ENCODE measurements around the gene NEIL1.

NEIL1 gene

DNA sequence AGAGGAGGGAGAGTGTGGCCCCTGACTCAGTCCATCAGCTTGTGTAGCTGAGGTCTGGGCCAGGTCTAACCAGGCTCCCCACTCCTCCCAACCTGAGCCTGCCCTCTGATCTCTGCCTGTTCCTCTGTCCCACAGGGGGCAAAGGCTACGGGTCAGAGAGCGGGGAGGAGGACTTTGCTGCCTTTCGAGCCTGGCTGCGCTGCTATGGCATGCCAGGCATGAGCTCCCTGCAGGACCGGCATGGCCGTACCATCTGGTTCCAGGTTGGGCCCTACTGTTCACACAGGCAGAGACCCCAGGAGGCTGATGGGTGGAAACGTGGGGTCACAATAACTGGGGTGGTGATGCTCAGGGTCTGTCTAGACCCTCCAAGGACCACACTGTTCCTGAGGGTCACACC, 6.8 kb downstream of the NEIL1 start:
- Histone ChIP-seq H3K36me3 (peaks cover 54% of the 10 kb centered on the region), H3K4me3 (ENCODE audit: low read depth in 1 of 2, low read length in 1 of 2) (no peak overlapping the region)

DNA sequence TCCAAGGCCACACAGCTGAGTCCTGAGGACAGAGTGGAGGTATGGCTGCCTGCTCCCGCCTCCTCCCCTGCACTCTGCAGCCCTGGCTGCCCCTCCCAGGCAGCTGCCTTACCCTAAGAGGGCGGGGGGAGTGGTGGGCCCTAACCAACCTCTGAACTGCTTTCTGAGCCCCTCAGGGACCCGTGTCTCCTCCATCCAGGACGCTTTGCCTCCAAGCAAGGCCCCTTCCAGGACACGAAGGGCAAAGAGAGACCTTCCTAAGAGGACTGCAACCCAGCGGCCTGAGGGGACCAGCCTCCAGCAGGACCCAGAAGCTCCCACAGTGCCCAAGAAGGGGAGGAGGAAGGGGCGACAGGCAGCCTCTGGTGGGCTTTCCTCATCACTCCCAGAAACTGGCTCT, 7.6 kb downstream of the NEIL1 start:
- Histone ChIP-seq H3K9me3 (no peaks in the 10 kb centered on the region), H3K27ac (no peak overlapping the region), H3K27me3 (no peaks in the 10 kb centered on the region), H3K36me3 (peaks cover 63% of the 10 kb centered on the region), H3K4me3 (ENCODE audit: low read depth in 1 of 2, low read length in 1 of 2) (no peak overlapping the region), H3K4me1 (ENCODE audit: control insufficient read depth in 1 of 2, insufficient read depth in 1 of 2, low read depth in 1 of 2, low read length in 1 of 2) (peaks cover 15 to 16% of the 10 kb centered on the region in 2 experiments)
- TF ChIP-seq, protein P1, sequence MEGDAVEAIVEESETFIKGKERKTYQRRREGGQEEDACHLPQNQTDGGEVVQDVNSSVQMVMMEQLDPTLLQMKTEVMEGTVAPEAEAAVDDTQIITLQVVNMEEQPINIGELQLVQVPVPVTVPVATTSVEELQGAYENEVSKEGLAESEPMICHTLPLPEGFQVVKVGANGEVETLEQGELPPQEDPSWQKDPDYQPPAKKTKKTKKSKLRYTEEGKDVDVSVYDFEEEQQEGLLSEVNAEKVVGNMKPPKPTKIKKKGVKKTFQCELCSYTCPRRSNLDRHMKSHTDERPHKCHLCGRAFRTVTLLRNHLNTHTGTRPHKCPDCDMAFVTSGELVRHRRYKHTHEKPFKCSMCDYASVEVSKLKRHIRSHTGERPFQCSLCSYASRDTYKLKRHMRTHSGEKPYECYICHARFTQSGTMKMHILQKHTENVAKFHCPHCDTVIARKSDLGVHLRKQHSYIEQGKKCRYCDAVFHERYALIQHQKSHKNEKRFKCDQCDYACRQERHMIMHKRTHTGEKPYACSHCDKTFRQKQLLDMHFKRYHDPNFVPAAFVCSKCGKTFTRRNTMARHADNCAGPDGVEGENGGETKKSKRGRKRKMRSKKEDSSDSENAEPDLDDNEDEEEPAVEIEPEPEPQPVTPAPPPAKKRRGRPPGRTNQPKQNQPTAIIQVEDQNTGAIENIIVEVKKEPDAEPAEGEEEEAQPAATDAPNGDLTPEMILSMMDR (IDR thresholded peaks at IDR 0.05), result no peak

More for the DNA sequence above, 6.8 kb downstream of the NEIL1 start:
- TF ChIP-seq, protein P1 (IDR thresholded peaks at IDR 0.05), result no peak
- H3K9me3 ChIP-seq, result no peaks in the 10 kb centered on the region
- H3K27me3 ChIP-seq, result peaks cover 7% of the 10 kb centered on the region
- peaks cover 22 to 24% of the 10 kb centered on the region in 2 experiments for H3K4me1 ChIP-seq (ENCODE audit: control insufficient read depth in 1 of 2, insufficient read depth in 1 of 2, low read depth in 1 of 2, low read length in 1 of 2)
- no peak overlapping the region for H3K27ac ChIP-seq

DNA sequence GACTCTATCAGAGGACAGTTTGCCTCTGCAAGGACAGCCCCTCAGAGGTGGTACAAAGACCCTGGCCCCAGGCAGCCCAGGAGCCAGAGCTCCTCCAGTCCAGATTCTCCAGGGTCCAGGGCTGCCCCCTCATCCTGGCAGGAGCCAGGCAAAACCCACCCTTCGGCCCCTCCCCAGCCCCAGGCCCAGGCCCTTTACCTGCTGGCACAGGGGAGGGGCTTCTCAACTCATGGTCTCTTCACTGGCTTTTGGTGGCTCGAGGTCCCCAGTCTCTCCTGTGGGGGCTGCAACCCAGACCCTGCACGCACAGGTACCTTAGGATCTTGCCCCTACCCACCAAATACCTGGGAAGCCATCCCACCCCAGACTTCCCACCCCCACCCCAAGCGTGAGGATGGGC, 8.5 kb downstream of the NEIL1 start:
- Histone ChIP-seq H3K9me3 (no peaks in the 10 kb centered on the region), H3K4me1 (ENCODE audit: control insufficient read depth in 1 of 2, insufficient read depth in 1 of 2, low read depth in 1 of 2, low read length in 1 of 2) (peaks cover 6 to 7% of the 10 kb centered on the region in 2 experiments), H3K4me3 (ENCODE audit: low read depth in 1 of 2, low read length in 1 of 2) (no peak overlapping the region), H3K27me3 (no peaks in the 10 kb centered on the region), H3K36me3 (peaks cover 71% of the 10 kb centered on the region), H3K27ac (no peak overlapping the region)
- TF ChIP-seq, protein P1 (IDR thresholded peaks at IDR 0.05), result no peak

DNA sequence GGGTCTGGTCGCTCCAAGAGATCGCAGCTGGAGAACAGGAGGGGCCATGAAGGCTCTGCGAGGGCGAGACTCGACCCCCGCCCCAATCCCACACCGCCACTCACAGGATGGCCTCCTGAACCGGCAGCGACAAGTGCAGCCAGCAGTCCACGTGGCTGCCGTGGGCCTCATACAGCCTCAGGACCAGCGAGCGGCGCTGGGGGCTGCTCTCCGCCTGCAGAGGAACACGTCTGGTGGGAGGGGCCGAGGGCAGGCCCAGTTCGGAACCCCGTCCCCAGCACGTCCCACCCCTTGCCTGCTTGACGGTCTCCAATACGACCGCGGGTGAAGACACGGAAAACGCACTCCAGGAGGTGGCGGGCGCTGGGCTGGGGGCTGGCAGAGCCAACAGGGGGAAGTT, 9.2 kb downstream of the NEIL1 start:
- TF ChIP-seq, protein P1 (IDR thresholded peaks at IDR 0.05), result no peak
- H3K36me3 ChIP-seq, result peaks cover 77% of the 10 kb centered on the region
- no peak overlapping the region for H3K4me3 ChIP-seq (ENCODE audit: low read depth in 1 of 2, low read length in 1 of 2)

DNA sequence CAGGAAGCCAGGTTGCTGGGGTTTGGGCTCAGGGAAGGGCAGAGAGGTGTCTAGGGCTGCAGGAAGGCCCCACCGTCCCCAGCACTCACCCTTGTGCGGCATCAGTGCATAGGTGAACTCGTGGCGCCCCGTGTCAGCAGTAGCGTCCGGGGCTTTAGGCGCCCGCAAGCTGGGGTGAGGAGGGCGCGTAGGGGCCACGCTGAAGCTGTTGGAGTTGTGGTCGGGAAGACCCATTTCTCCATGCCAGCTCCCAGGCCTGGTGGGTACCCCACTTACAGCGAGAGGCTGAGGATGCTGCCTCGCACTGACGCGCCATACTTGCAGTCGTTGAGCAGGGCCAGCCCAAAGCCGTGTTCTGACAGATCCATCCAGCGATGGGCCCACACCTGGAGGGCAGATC, 9.7 kb downstream of the NEIL1 start:
- H3K4me3 ChIP-seq (ENCODE audit: low read depth in 1 of 2, low read length in 1 of 2), result no peak overlapping the region
- no peaks in the 10 kb centered on the region for H3K4me1 ChIP-seq (ENCODE audit: control insufficient read depth in 1 of 2, insufficient read depth in 1 of 2, low read depth in 1 of 2, low read length in 1 of 2)
- no peak overlapping the region for H3K27ac ChIP-seq
- no peaks in the 10 kb centered on the region for H3K9me3 ChIP-seq
- H3K36me3 ChIP-seq, result peaks cover 82% of the 10 kb centered on the region
- TF ChIP-seq, protein P1 (IDR thresholded peaks at IDR 0.05), result no peak
- no peaks in the 10 kb centered on the region for H3K27me3 ChIP-seq

More for the DNA sequence above, 9.2 kb downstream of the NEIL1 start:
- Histone ChIP-seq H3K9me3 (no peaks in the 10 kb centered on the region), H3K27me3 (no peaks in the 10 kb centered on the region), H3K4me1 (ENCODE audit: control insufficient read depth in 1 of 2, insufficient read depth in 1 of 2, low read depth in 1 of 2, low read length in 1 of 2) (peaks cover 0 to under 1% of the 10 kb centered on the region in 2 experiments), H3K27ac (no peak overlapping the region)
